ENCODE measurements around the gene PCDHGC3. TPM values are rescaled to one million over a fixed set of nuclear protein-coding genes. Genes with fewer than 3 reads are reported as not detected.

PCDHGC3 gene
- total RNA-seq, 2 experiments from 2014 or later: 27.2 to 59.7 TPM

DNA sequence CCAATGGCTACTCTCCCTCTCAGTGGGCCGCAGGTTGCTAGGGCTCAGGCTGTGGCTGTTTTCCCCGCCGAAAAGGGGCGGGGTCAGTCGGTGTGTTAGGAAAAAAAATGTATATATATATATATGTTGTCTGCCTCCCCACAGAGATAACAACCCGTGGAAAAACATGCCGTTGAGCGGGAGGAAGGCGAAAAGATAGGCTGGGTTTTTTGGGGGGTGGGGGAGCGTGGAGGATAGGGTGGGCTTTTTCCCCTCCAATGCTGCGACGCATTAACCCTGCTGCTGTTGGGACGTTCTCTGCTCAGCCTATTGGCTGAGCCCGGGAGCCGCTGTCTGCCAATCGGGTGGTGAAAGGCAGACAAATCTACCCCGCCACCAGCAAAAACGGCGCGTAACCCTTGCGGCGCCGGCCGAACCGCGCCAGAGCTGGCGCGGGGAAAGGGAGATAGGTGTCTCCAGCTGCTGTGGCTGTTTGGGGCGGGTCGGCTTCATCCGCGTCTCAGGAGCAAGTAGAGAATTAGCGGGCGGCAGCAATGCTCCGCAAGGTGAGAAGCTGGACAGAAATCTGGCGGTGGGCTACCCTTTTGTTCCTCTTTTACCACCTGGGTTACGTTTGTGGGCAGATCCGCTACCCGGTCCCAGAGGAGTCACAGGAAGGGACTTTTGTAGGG is 9.0 kb downstream of the PCDHGC3 start, which contains the start of gene PCDHGC4:
TSS of gene PCDHGC4 (plus strand) at position 390 of the 671 bp plus-strand sequence. CDS start at position 534, 144 bp downstream.
- Histone ChIP-seq H3K4me3 (ENCODE audit: low read depth, low read length, poor library complexity, severe bottlenecking) (peak within 1 kb of the TSS; percentile 64), H3K36me3 (ENCODE audit: insufficient read depth, low read length) (peaks cover 57% of the 10 kb centered on the region), H4K20me1 (ENCODE audit: insufficient read depth, low read length) (0 out of 2 replicates have a peak, but pooled peaks cover 6% of the 10 kb centered on the region), H3K27ac (ENCODE audit: low read depth, low read length, poor library complexity, severe bottlenecking) (peak within 1 kb of the TSS; percentile 20), H3K9me2 (ENCODE audit: insufficient read depth, low read length) (no peaks in the 10 kb centered on the region), H3K79me2 (ENCODE audit: insufficient read depth, low read depth, low read length) (peaks cover 53% of the 10 kb centered on the region), H2AFZ (ENCODE audit: low read length) (no peak within 1 kb of the TSS), H3K4me1 (ENCODE audit: insufficient read depth, low read length, poor library complexity, severe bottlenecking) (peaks cover 64% of the 10 kb centered on the region), H3K9me3 (ENCODE audit: low read length) (no peaks in the 10 kb centered on the region), H3K4me2 (ENCODE audit: low read length) (peak within 1 kb of the TSS; percentile 70)
- TF ChIP-seq EZH2phosphoT487 (IDR thresholded peaks at IDR 0.05; ENCODE audit: borderline replicate concordance, low read depth, low read length): no peak
- TF ChIP-seq, protein P1, sequence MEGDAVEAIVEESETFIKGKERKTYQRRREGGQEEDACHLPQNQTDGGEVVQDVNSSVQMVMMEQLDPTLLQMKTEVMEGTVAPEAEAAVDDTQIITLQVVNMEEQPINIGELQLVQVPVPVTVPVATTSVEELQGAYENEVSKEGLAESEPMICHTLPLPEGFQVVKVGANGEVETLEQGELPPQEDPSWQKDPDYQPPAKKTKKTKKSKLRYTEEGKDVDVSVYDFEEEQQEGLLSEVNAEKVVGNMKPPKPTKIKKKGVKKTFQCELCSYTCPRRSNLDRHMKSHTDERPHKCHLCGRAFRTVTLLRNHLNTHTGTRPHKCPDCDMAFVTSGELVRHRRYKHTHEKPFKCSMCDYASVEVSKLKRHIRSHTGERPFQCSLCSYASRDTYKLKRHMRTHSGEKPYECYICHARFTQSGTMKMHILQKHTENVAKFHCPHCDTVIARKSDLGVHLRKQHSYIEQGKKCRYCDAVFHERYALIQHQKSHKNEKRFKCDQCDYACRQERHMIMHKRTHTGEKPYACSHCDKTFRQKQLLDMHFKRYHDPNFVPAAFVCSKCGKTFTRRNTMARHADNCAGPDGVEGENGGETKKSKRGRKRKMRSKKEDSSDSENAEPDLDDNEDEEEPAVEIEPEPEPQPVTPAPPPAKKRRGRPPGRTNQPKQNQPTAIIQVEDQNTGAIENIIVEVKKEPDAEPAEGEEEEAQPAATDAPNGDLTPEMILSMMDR (conservative IDR thresholded peaks at IDR 0.05; ENCODE audit: low read length): no peak
- intact Hi-C loops (cut with micrococcal nuclease; ENCODE audit: unreplicated experiment): no loop called here
- peak; percentile 54 for DNase-seq (ENCODE audit: low spot score)
- no TSS peak for BruUV-seq (replicated peaks)
- CTCF ChIA-PET (ENCODE audit: unreplicated experiment): interaction anchor here (1.1 to 1.3 kb wide), 2 partner anchors 8 to 22 kb away, joined by 3 to 4 read pairs; partner anchors contain the start of gene PCDHGC3
- POLR2A ChIA-PET: interaction anchor here (1.0 to 8.2 kb wide), 5 partner anchors 10 to 47 kb away, joined by 3 to 109 read pairs (median 3); no protein-coding TSS in a partner anchor

DNA sequence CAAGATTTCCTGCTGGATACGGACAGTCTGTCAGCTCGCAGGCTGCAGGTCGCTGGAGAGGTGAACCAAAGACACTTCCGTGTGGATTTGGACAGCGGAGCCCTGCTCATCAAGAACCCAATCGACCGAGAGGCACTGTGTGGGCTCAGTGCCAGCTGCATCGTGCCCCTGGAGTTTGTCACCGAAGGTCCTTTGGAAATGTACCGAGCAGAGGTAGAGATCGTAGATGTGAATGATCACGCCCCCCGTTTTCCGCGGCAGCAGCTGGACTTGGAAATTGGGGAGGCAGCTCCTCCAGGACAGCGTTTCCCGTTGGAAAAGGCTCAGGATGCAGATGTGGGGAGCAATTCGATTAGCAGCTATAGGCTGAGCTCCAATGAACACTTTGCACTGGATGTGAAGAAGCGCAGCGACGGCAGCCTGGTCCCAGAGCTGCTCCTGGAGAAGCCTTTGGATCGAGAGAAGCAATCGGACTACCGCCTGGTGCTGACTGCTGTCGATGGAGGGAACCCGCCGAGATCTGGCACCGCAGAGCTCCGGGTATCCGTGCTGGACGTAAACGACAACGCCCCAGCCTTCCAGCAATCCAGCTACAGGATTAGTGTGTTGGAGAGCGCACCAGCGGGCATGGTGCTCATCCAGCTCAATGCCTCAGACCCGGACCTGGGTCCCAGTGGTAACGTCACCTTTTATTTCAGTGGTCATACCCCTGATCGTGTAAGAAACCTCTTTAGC is 9.7 kb downstream of the PCDHGC3 start:
- Histone ChIP-seq H3K9me2 (ENCODE audit: insufficient read depth, low read length) (no peaks in the 10 kb centered on the region), H3K36me3 (ENCODE audit: insufficient read depth, low read length) (peaks cover 60% of the 10 kb centered on the region), H3K79me2 (ENCODE audit: insufficient read depth, low read depth, low read length) (peaks cover 46% of the 10 kb centered on the region), H2AFZ (ENCODE audit: low read length) (no peak overlapping the region), H3K4me3 (ENCODE audit: low read depth, low read length, poor library complexity, severe bottlenecking) (peak overlapping the region; percentile 64), H3K27ac (ENCODE audit: low read depth, low read length, poor library complexity, severe bottlenecking) (no peak overlapping the region), H3K9me3 (ENCODE audit: low read length) (no peaks in the 10 kb centered on the region), H3K4me1 (ENCODE audit: insufficient read depth, low read length, poor library complexity, severe bottlenecking) (peaks cover 57% of the 10 kb centered on the region), H4K20me1 (ENCODE audit: insufficient read depth, low read length) (0 out of 2 replicates have a peak, but pooled peaks cover 6% of the 10 kb centered on the region), H3K4me2 (ENCODE audit: low read length) (peak overlapping the region; percentile 70)
- ChIA-PET POLR2A (interaction anchor here (1.2 to 8.2 kb wide), 2 partner anchors 19 to 46 kb away, joined by 3 to 109 read pairs; no protein-coding TSS in a partner anchor), CTCF (ENCODE audit: unreplicated experiment) (interaction anchor here (0.6 to 1.3 kb wide), 2 partner anchors 9 to 24 kb away, joined by 3 to 4 read pairs; partner anchors contain the start of gene PCDHGC3)
- intact Hi-C loops (cut with micrococcal nuclease; ENCODE audit: unreplicated experiment): no loop called here
- DNase-seq (ENCODE audit: low spot score): no peak
- TF ChIP-seq, protein P1 (conservative IDR thresholded peaks at IDR 0.05; ENCODE audit: low read length): no peak
- TF ChIP-seq EZH2phosphoT487 (IDR thresholded peaks at IDR 0.05; ENCODE audit: borderline replicate concordance, low read depth, low read length): no peak
- BruUV-seq (replicated peaks): no TSS peak
